Measurements from ENCODE around the gene CLCN5. TPM values are rescaled to one million over a fixed set of nuclear protein-coding genes. Genes with fewer than 3 reads are reported as not detected.

CLCN5 gene
- 1.7 to 3.4 TPM (median 2.0 TPM) in 5 replicates for total RNA-seq (2022; extraction: Qiagen RNA extraction)

DNA sequence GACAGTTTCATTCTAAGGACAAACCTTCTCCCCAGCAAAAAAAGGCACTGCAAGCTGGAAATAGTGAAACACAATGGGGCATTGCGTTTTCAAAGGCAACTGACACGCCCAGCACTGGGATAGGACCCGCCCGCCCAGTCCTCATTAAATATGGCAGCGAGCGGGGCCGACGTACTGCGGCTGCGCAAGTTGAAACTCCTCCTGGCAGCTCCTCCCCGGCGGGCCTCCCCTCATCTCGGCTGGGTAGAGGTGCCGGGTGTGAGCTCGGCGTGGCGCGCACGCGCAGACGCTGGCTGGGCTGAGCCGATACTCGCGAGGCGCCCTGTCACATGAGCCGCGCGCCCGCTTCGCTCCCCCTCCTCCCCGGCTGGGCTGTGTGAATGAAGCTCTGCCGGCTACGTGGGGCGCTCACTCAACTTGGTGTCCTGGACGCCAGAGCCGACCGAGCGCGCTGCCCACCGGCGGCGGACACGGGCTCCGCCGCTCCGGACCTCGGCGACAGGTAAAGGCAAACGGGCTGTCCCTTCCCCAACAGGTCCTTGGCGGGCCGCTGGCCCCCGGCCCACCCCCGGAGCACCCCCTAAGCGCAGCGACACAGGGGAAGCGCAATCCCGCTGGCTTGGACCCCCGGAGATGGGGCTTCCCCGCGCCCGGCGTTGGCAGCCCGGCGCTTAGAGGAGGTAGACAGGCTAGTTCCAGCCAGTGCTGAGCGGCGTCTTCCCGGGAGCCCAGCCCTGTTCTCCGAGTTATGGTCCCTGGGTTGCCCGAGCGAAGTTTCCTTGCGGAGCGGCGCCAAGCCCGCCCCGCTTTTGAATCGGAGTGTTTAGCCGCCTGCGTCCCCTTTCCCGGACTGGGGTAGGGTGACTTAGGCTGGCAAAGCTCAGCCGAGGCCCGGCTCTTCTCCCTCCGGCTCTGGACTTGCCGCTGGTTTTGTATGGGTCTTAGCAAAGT, at the start of gene CLCN5:
Gene CLCN5, plus strand, starts transcription at position 306 of the 951 bp plus-strand sequence. CDS start 2,703 bp downstream, outside the sequence.

DNA sequence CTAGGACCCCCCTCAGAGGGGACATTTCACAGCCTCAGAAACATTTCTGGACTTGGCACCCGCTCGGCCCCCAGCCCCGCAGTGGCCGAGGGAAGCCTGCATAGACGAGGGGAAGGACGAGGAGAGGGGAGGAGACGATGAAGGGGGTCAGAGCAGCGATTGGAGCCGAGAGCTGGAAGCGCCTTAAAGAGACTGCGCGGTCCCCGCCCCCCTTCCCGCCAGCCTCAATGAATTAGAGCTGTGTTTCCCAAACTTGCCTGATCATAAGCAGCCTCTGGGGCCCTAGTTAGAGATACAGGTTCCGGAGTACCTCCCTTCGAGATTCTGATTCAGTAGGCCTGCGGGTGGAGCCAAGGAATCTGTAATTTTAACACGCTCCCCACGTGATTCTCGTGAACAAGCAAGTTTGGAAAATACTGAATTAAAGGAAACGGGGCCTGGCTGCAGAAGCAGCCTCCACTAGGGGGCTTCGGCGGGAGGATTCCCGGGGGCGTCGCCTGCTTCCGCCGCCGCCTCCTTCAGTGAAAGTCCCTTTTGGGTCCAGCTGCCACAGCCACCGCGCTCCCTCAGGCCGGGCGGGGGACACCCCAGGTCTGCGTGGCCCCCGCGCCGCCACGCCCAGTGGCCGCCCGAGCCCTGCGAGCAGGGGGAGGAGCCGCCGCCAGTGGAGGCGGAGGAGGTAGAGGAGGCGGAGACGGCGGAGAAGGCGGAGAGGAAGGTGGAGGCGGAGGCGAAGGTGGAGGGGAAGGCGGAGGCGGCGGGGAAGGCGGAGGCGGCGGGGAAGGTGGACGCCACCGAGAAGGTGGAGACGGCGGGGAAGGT, 43.4 kb upstream of the CLCN5 start, which contains the start of gene USP27X:
Gene USP27X, plus strand, starts transcription at position 651 of the 822 bp plus-strand sequence. CDS start 824 bp downstream, outside the sequence.

Other genes starting within 250 kb of the CLCN5 start
- gene PAGE1, start 226.6 kb upstream of the CLCN5 start, total RNA-seq (2022; extraction: Qiagen RNA extraction) = not detected in 5 replicates
- gene PAGE4, start 93.3 kb upstream of the CLCN5 start, total RNA-seq (2022; extraction: Qiagen RNA extraction) = not detected in 5 replicates
- gene USP27X, start 43.1 kb upstream of the CLCN5 start, total RNA-seq (2022; extraction: Qiagen RNA extraction) = 3.0 to 5.5 TPM (median 4.3 TPM) in 5 replicates